H1 (cell line): ENCODE measurements around the gene FAM228A. TPM values are rescaled to one million over a fixed set of nuclear protein-coding genes. Genes with fewer than 3 reads are reported as not detected.

Experiments
- CTCF ChIA-PET: fragments of 300-600 bp; sonication (Branson Sonifier 250); formaldehyde crosslinking; loops from one replicate; lab custom pipeline; 2021; ENCODE audit not compliant: partially characterized antibody; lab: Charles Lee
- POLR2A ChIA-PET: fragments of 300-600 bp; sonication (Branson Sonifier 250); formaldehyde crosslinking; loops from one replicate; lab custom pipeline; 2021; ENCODE audit warnings: inconsistent platforms; ENCODE audit not compliant: partially characterized antibody; lab: Charles Lee
- DNase-seq, 2 experiments: peaks; one replicate each; pipeline versions ENCODE4 v3.0.0 to v3.0.0-alpha.2; 2010 to 2022; ENCODE audit warnings: low spot score in 2 of 2, low read depth in 1 of 2, mixed read lengths in 1 of 2
- FAIRE-seq: peaks from 2 replicates; lab custom pipeline; 2011; peaks lifted over from hg19 to GRCh38; lab: Jason Lieb, UNC
- H2AFZ ChIP-seq: 2 replicates; pipeline ENCODE4 v1.8.1; 2012; ENCODE audit warnings: low read length, inconsistent platforms
- H2AK5ac ChIP-seq: 2 replicates; pipeline ENCODE4 v1.6.1; 2013; ENCODE audit warnings: low read depth, low read length
- H2BK120ac ChIP-seq: replicated peaks from 2 replicates; pipeline ENCODE3; 2013; ENCODE audit warnings: low read depth, low read length, inconsistent platforms
- H2BK12ac ChIP-seq: 2 replicates; pipeline ENCODE4 v1.6.1; 2013; ENCODE audit warnings: low read depth, low read length
- H2BK15ac ChIP-seq: 2 replicates; pipeline ENCODE4 v1.6.1; 2013; ENCODE audit warnings: low read length
- H2BK20ac ChIP-seq: 2 replicates; pipeline ENCODE4 v1.6.1; 2013; ENCODE audit warnings: low read length
- H2BK5ac ChIP-seq: 2 replicates; pipeline ENCODE4 v1.6.1; 2013; ENCODE audit warnings: low read depth, low read length
- H3K14ac ChIP-seq: 2 replicates; pipeline ENCODE4 v1.6.1; 2013; ENCODE audit warnings: inconsistent platforms; ENCODE audit not compliant: insufficient read length
- H3K18ac ChIP-seq: 2 replicates; pipeline ENCODE4 v1.6.1; 2013; ENCODE audit warnings: low read length; ENCODE audit errors: extremely low read depth
- H3K23ac ChIP-seq: 2 replicates; pipeline ENCODE4 v1.6.1; 2013; ENCODE audit warnings: inconsistent platforms; ENCODE audit not compliant: insufficient read length
- H3K23me2 ChIP-seq: 2 replicates; pipeline ENCODE4 v1.6.1; 2013; ENCODE audit warnings: low read depth, low read length
- H3K27ac ChIP-seq: 2 replicates; pipeline ENCODE4 v1.6.1; 2011; ENCODE audit warnings: low read depth, low read length, inconsistent platforms
- H3K27me3 ChIP-seq, 4 experiments: replicated peaks in 1 of 4; 1 replicate in 1 of 4; 2 replicates in 3 of 4; pipeline versions ENCODE4 v1.6.1 to v1.8.1; 2011 to 2013; ENCODE audit warnings: low read length in 3 of 4, mild to moderate bottlenecking in 3 of 4, inconsistent platforms in 2 of 4, mixed read lengths in 2 of 4, moderate library complexity in 1 of 4; ENCODE audit not compliant: control insufficient read depth in 3 of 4, insufficient read depth in 3 of 4; ENCODE audit errors: extremely low read depth in 1 of 4
- H3K36me3 ChIP-seq, 4 experiments: 2 replicates each; pipeline versions ENCODE4 v1.6.1 to v1.8.1; 2011 to 2013; ENCODE audit warnings: mild to moderate bottlenecking in 4 of 4, low read length in 3 of 4, moderate library complexity in 2 of 4, control low read depth in 1 of 4, inconsistent platforms in 1 of 4; ENCODE audit not compliant: insufficient read depth in 4 of 4, control insufficient read depth in 2 of 4
- H3K4ac ChIP-seq: replicated peaks from 2 replicates; pipeline ENCODE3; 2013; ENCODE audit warnings: low read length, low read depth, mixed read lengths, inconsistent platforms; ENCODE audit not compliant: insufficient read length
- H3K4me1 ChIP-seq, 4 experiments: replicated peaks in 1 of 4; 1 replicate in 1 of 4; 2 replicates in 3 of 4; pipeline versions ENCODE4 v1.6.1 to v1.8.1; 2011 to 2013; ENCODE audit warnings: low read length in 3 of 4, inconsistent platforms in 2 of 4, mixed read lengths in 1 of 4; ENCODE audit not compliant: insufficient read depth in 4 of 4, control insufficient read depth in 3 of 4
- H3K4me2 ChIP-seq, 2 experiments: 2 replicates each; pipeline versions ENCODE4 v1.6.1 to v1.8.1; 2011 to 2013; ENCODE audit warnings: low read depth in 2 of 2, low read length in 2 of 2, control low read depth in 1 of 2, inconsistent platforms in 1 of 2, mild to moderate bottlenecking in 1 of 2; ENCODE audit not compliant: insufficient read depth in 1 of 2
- H3K4me3 ChIP-seq, 4 experiments: fragments of 200-600, 300-600 bp in 1 of 4; sonication (generic), shearing (Covaris generic), sonication (Bioruptor Twin) in 1 of 4; 2 replicates each; pipeline versions ENCODE4 v1.5.1 to v1.8.1; 2011 to 2016; ENCODE audit warnings: low read length in 4 of 4, low read depth in 3 of 4, control low read depth in 2 of 4, inconsistent platforms in 2 of 4, mild to moderate bottlenecking in 2 of 4, mixed read lengths in 1 of 4, moderate library complexity in 1 of 4; ENCODE audit not compliant: insufficient read depth in 2 of 4; ENCODE audit errors: extremely low read depth in 1 of 4
- H3K56ac ChIP-seq: replicated peaks from 2 replicates; pipeline ENCODE3; 2013; ENCODE audit warnings: low read depth, mild to moderate bottlenecking, mixed read lengths, low read length, inconsistent platforms; ENCODE audit not compliant: insufficient read length
- H3K79me1 ChIP-seq: 2 replicates; pipeline ENCODE4 v1.6.1; 2013; ENCODE audit warnings: low read depth, low read length, control low read depth
- H3K79me2 ChIP-seq, 2 experiments: 2 replicates each; pipeline versions ENCODE4 v1.6.1 to v1.8.1; 2012 to 2013; ENCODE audit warnings: low read length in 2 of 2, mild to moderate bottlenecking in 2 of 2, inconsistent platforms in 1 of 2; ENCODE audit not compliant: insufficient read depth in 2 of 2, control insufficient read depth in 1 of 2
- H3K9ac ChIP-seq, 4 experiments: replicated peaks in 1 of 4; 1 replicate in 1 of 4; 2 replicates in 3 of 4; pipeline versions ENCODE4 v1.6.1 to v1.8.1; 2011 to 2013; ENCODE audit warnings: low read depth in 3 of 4, low read length in 3 of 4, control low read depth in 2 of 4, mild to moderate bottlenecking in 2 of 4, moderate library complexity in 2 of 4, inconsistent platforms in 1 of 4; ENCODE audit errors: extremely low read depth in 1 of 4
- H3K9me3 ChIP-seq, 2 experiments: 2 replicates each; pipeline versions ENCODE4 v1.6.1 to v1.8.1; 2012 to 2013; ENCODE audit warnings: mild to moderate bottlenecking in 2 of 2, moderate library complexity in 2 of 2, control low read depth in 1 of 2, inconsistent platforms in 1 of 2, low read depth in 1 of 2, low read length in 1 of 2, mixed read lengths in 1 of 2; ENCODE audit not compliant: insufficient read depth in 2 of 2
- H4K20me1 ChIP-seq, 2 experiments: replicated peaks in 1 of 2; 2 replicates each; pipeline versions ENCODE3 to v1.8.1; 2011 to 2013; ENCODE audit warnings: inconsistent platforms in 2 of 2, low read length in 2 of 2, mild to moderate bottlenecking in 1 of 2; ENCODE audit not compliant: insufficient read depth in 2 of 2, control insufficient read depth in 1 of 2
- H4K5ac ChIP-seq: 2 replicates; pipeline ENCODE4 v1.6.1; 2013; ENCODE audit warnings: low read length, low read depth, mixed read lengths, inconsistent platforms; ENCODE audit not compliant: insufficient read length
- H4K8ac ChIP-seq: 2 replicates; pipeline ENCODE4 v1.8.0; 2013; ENCODE audit warnings: mild to moderate bottlenecking, moderate library complexity, low read length, inconsistent platforms; ENCODE audit not compliant: insufficient read depth; ENCODE audit errors: extremely low read depth
- H4K91ac ChIP-seq: replicated peaks from 2 replicates; pipeline ENCODE3; 2013; ENCODE audit warnings: low read length, mixed read lengths, inconsistent platforms; ENCODE audit not compliant: insufficient read length
- RBBP5 ChIP-seq: IDR thresholded peaks from 2 replicates; pipeline ENCODE4 v1.7.1; 2012; ENCODE audit warnings: low read depth, mild to moderate bottlenecking, inconsistent platforms, low read length, moderate library complexity, borderline replicate concordance
- WGBS, 2 experiments: shearing (Covaris generic) in 1 of 2; methylation state at CpG; one replicate each; pipeline versions ENCODE4 v1.1.6 to v1.1.7; 2013 to 2015; ENCODE audit warnings: low lambda C conversion rate in 2 of 2, mixed read lengths in 2 of 2, inconsistent platforms in 1 of 2, low coverage in 1 of 2, missing lambda C conversion rate in 1 of 2; ENCODE audit not compliant: insufficient replicate concordance in 2 of 2, insufficient coverage in 1 of 2, insufficient read length in 1 of 2; ENCODE audit errors: extremely low coverage in 1 of 2, missing lambda C conversion rate in 1 of 2; 5-methylcytosine and 5-hydroxymethylcytosine counted together
- polyA plus RNA-seq, 7 experiments: library from polyadenylated mRNA; depleted of rRNA in 3 of 7; stranded (reverse) in 5 of 7; unstranded in 2 of 7; fragments of >200 nt in 5 of 7; fragments of 200-250 nt in 2 of 7; gene quantifications; 1 replicate in 5 of 7; 2 replicates in 1 of 7; 4 replicates in 1 of 7; pipeline versions ENCODE4 v1.2.1 to v1.2.3, GENCODE V29; 2011 to 2013; ENCODE audit warnings: missing spikeins in 2 of 7, mixed read lengths in 2 of 7
- total RNA-seq: library from RNA; stranded (reverse); fragmentation: NEBNext Ultra II Directional; extraction: Animal tissue kit (Norgen Biotek cat#: 25700); gene quantifications from 2 replicates; pipeline ENCODE4 v1.2.1, GENCODE V29; 2021

FAM228A gene
- total and polyA plus RNA-seq, 2 of the 8 experiments (the other 6 are each of a cell fraction or from before 2014, with no cell fraction given): not detected

GRCh38 chr2:24233321-24233720, 58.5 kb downstream of the FAM228A start:
- H4K91ac ChIP-seq: no peak overlapping the region
- no peak overlapping the region for H2AK5ac ChIP-seq
- H2BK5ac ChIP-seq: no peak overlapping the region
- H3K79me2 ChIP-seq: no peaks in the 10 kb centered on the region
- H2AFZ ChIP-seq: no peak overlapping the region
- no peaks in the 10 kb centered on the region for H4K20me1 ChIP-seq
- H3K36me3 ChIP-seq: no peaks in the 10 kb centered on the region
- H2BK120ac ChIP-seq: no peak overlapping the region
- DNase-seq: no peak
- H3K4me2 ChIP-seq: no peak overlapping the region
- no peak overlapping the region for H3K27ac ChIP-seq
- WGBS, 2 experiments: 93% methylated on average over 2 of the region's 2 CpGs; no CpG with 5 or more reads in 1 of the 2 experiments
- H3K4me3 ChIP-seq: no peak overlapping the region
- no peak overlapping the region for H2BK12ac ChIP-seq
- no peak overlapping the region for H4K8ac ChIP-seq
- no peaks in the 10 kb centered on the region for H3K79me1 ChIP-seq
- TF ChIP-seq RBBP5: no peak
- no peak overlapping the region for H3K4ac ChIP-seq
- no peak overlapping the region for H3K23ac ChIP-seq
- H3K27me3 ChIP-seq: no peaks in the 10 kb centered on the region
- H4K5ac ChIP-seq: no peak overlapping the region
- no peaks in the 10 kb centered on the region for H3K23me2 ChIP-seq
- no peaks in the 10 kb centered on the region for H3K4me1 ChIP-seq
- no peak overlapping the region for H3K18ac ChIP-seq
- no peak for FAIRE-seq
- ChIA-PET CTCF (interaction anchor here (0.6 to 1.2 kb wide), 4 partner anchors 10 to 176 kb away, joined by 3 read pairs; no protein-coding TSS in a partner anchor), POLR2A (interaction anchor here (0.9 to 1.1 kb wide), 2 partner anchors 9 to 67 kb away, joined by 3 to 4 read pairs; no protein-coding TSS in a partner anchor)
- no peak overlapping the region for H3K9ac ChIP-seq
- H3K9me3 ChIP-seq: no peaks in the 10 kb centered on the region
- H2BK15ac ChIP-seq: no peak overlapping the region
- no peak overlapping the region for H3K56ac ChIP-seq
- H3K14ac ChIP-seq: no peak overlapping the region
- H2BK20ac ChIP-seq: no peak overlapping the region
